IPS-NIHi7 (cell line): ENCODE data around the gene CA5B.
A peak's percentile ranks its signal among the peaks of the same experiment; 100 is the strongest.
"Not testable (repeated sequence)": the region's sequence is repeated elsewhere in the genome, so short reads cannot be mapped to it uniquely, and the experiment has no call there.

Experiments used
- DNase-seq: peaks from one replicate; pipeline ENCODE4 v3.0.0; 2012; ENCODE audit warnings: mixed read lengths; ENCODE audit errors: extremely low spot score

Gene CA5B

GRCh38 chrX:15814771-15815365, 76.8 kb downstream of the CA5B start:
- DNase-seq = no peak

GRCh38 chrX:15815779-15816437, 77.8 kb downstream of the CA5B start:
- DNase-seq = peak; percentile 75

- peak; percentile 35 for DNase-seq
Observed at GRCh38 chrX:15816438-15816809, 78.4 kb downstream of the CA5B start.

- peak; percentile 31 for DNase-seq
Observed at GRCh38 chrX:15816886-15817285, 78.8 kb downstream of the CA5B start.

GRCh38 chrX:15820106-15821073, 82.3 kb downstream of the CA5B start:
- no peak for DNase-seq

GRCh38 chrX:15822922-15823321, 84.9 kb downstream of the CA5B start:
- DNase-seq = no peak

GRCh38 chrX:15825936-15826335, 87.9 kb downstream of the CA5B start:
- DNase-seq = no peak

GRCh38 chrX:15829217-15829616, 91.1 kb downstream of the CA5B start:
- no peak for DNase-seq

- not testable (repeated sequence) for DNase-seq
Observed at GRCh38 chrX:15831347-15831746, 93.3 kb downstream of the CA5B start.

- no peak for DNase-seq
Observed at GRCh38 chrX:15834053-15834452, 96.0 kb downstream of the CA5B start.

- no peak for DNase-seq
Observed at GRCh38 chrX:15834827-15835595, 96.9 kb downstream of the CA5B start.
